Measurements from ENCODE around the gene SSH3.
A peak's percentile ranks its signal among the peaks of the same experiment; 100 is the strongest.
"Not testable (repeated sequence)": the region's sequence is repeated elsewhere in the genome, so short reads cannot be mapped to it uniquely, and the experiment has no call there.

The SSH3 gene

DNA sequence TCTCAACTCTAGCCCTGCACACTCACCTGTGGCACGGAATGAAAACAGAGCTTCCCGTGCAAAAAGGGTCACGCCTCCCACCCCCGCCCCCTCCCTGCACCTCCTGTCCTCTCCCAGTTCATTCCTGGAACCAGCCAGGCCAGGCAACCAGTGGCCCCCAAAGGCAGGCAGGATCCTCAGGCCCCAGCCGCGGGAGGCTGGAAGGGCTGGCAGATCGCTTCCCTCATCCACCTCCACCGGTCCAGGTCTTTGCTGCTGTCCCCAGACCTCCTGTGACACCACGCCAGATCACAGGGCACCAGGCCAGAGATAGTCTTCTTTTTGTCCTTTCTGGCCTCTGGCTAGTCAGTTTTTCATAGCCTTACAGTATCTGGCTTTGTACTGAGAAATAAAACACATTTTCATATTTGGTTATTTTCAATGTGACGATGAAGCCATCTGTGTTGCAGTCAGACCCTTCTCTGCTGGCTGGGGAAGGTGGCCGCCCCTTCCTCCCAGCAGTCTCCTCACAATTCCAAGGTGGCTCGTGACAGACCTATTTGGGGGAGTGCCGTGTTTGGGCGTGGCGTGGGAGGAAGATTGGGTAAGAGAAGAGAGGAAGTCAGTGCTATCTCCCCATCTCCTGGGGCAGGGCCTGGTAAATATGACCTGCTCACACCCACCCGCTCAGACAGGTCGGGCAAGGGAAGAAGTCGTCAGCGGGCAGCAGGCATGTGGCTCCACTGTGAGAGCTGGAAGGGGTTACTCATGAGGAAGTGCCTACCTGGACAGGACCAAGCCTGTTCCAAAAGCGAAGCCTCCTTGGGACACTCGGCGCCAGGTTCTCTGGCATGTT lies 9.1 kb downstream of the SSH3 start:
- DNase-seq (ENCODE audit: low spot score), result no peak

DNA sequence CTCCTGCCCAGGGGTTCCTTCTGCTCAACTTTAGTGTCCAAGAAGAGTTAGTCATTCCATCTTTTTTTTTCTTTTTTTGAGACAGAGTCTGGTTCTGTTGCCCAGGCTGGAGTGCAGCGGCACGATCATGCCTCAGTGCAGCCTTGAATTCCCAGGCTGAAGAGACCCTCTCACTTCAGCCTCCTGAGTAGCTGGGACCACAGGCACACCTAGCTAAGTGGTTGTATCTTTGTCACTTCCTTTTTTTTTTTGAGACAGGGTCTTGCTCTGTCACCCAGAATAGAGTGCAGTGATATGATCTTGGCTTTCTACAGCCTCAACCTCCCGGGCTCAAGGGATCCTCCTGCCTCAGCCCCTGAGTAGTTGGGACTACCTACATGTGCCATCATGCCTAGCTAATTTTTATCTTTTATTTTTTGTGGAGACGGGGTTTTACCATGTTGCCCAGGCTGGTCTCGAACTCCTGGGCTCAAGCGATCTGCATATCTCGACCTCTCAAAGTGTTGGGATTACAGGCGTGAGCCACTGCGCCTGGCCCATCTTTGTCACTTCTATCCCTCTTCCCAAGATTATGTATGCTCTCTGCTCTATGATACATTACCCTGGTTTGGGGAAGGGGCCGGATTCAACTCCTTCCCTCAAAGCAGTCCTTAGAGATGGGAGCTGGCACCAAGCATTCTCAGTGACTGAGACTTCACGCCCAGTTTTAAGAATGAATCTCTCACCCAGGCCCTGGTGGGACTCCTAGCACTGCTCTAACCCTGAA lies 10.0 kb downstream of the SSH3 start:
- DNase-seq (ENCODE audit: low spot score), result no peak

DNA sequence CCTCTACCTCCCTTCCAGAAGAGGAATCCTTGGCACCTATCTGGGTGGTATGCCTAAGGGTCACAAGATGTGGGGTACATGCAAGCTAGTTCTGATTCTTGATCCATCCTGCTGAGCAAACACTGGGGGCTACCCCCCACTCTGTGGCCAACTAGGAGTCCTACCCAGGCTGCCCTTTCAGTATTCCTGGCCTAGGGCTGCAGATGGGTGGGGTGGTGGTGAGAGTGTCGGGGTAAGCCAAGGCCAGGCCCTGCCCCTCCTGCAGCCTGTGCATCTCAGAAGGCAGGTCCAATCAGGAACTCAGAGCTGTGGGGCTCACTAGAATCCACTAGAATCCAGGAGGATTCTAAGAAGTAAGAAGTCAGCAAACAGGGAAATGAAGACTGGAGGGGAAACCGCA lies 10.9 kb downstream of the SSH3 start:
- DNase-seq (ENCODE audit: low spot score), result no peak

DNA sequence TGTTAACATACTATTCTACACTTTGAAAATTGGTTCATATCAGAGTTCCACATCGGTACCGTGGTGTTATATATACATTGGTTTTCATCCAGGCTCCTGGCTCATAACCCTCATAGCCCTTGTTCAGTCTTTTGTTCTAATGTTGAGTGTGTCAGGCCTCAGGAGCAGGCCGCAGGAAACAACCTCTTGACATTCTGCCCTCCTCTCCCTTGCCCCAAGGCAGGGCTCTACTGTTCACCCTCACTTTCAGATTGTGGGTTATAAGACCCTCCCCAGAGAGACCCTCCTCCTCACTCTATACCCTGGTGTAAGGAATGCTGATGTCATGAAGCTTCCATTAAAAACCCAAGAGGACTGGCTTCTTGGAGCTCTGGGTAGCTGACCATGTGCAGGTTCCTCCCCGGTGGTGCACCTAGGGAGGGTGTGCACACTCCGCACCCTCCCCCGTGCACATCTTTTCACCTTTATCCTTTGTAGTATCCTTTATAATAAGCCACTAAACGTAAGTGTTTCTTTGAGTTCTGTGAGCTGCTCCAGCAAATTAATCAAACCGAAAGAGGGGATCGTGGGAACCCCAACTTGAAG lies 12.1 kb downstream of the SSH3 start:
- no peak for DNase-seq (ENCODE audit: low spot score)

DNA sequence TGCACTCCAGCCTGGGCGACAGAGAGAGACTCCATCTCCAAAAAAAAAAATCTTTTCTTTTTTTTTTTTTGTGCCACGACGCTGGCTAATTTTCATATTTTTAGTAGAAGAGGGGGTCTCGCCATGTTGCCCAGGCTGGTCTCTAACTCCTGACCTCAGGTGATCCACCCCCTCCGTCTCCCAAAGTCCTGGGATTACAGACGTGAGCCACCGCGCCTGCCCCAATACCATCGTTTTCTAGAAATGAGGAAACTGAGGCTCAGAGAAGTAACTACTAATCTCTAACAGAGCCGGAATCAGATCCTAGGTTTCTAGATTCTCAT lies 13.5 kb downstream of the SSH3 start:
- no peak for DNase-seq (ENCODE audit: low spot score)

DNA sequence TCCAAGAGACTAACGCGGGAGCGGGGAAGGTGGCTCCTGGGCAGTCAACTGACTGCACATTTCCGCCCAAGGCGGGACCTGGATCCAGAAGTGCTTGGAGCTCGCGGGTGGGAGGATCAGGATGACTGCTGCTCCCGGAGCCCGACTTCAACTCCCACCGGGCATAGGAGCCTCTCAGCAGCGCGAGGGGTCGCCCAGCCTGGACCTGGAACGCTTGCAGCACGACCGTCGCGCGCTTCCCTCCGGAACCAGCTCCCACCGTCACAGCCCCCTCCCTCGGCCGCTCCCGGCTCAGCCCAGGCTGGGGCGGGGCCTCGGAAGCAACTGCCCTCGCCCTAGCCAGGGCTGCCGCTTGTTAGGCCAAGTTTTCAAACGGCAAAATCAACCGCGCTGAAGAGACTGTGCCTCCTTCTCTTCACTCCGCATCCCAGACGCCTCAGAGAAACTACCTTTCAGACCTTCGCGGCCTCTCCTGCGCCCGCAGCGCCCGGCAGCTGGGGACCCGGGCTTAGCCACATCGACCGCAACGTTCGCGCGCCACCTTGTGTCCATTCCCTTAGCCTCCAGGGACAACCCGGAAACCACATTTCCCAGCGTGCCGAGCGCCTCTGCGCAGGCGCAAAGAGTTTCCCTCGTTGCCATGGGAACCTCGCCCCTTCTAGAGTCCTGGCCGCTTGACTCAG lies 14.0 kb downstream of the SSH3 start:
- peak; percentile 99 for DNase-seq (ENCODE audit: low spot score)

DNA sequence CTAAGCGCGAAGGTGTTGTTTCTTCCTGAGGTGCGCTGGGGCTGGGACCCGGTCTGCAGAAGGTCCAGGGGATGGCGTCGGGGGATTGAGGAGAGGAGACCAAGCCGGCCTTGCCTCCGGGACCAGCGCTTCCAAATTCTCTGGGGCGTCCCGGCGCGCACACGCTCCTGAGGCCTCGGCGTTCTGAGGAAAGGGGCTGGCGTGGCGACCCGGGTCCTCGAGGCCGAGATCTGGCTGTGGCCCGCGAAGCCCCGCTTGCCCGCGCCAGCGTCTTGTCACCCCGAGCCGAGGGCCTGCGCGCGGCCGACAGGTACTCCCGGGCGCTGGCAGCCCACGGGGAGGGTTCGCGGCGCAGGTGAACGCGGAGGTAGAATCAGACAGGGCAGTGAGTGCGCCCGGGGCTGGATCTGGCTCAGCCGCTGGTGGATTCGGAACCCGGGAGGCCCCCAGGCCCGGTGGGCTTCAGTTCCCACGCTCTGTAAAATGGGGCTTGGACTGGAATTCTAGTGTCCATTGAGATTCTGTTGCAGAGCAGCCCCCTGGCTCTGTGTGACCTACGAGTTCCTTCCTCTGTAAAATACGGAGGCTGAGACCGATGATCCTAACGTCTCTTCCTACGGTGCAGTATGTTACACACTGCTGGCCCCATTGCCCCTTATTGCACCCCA lies 14.7 kb downstream of the SSH3 start:
- DNase-seq (ENCODE audit: low spot score), result no peak

DNA sequence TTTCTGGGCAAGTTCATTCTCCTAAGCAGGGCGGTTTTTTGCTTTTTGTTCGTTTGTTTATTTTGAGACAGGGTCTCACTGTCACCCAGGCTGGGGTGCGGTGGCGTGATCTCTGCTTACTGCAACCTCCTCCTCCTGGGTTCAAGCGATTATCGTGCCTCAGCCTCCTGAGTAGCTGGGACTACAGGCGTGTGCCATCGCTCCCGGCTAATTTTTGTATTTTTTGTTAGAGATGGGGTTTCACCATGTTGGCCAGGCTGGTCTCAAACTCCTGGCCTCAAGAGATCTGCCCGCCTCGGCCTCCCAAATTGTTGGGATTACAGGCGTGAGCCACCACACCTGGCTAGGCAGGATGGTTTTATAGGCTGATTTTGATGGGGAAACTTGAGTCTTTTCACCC lies 15.5 kb downstream of the SSH3 start:
- not testable (repeated sequence) for DNase-seq (ENCODE audit: low spot score)

DNA sequence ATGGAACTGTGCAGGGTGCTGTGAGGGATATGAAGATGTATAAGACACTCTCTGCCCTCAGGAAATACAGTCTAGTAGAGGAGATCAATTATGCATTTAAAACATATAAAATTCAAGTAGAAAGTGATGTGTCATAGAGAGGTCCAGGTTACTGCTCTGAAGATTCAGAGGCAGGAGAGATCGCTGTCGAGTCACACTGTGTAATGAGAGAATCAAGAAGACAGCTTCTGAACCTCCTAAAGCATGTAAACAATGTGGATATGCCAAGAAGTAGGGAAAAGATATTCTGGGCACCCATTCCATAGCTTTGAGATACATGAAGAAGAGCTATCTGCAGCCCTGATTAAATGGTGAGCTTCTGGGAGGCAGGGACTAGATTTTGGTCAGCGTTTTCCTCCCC lies 16.7 kb downstream of the SSH3 start:
- peak; percentile 3 for DNase-seq (ENCODE audit: low spot score)

DNA sequence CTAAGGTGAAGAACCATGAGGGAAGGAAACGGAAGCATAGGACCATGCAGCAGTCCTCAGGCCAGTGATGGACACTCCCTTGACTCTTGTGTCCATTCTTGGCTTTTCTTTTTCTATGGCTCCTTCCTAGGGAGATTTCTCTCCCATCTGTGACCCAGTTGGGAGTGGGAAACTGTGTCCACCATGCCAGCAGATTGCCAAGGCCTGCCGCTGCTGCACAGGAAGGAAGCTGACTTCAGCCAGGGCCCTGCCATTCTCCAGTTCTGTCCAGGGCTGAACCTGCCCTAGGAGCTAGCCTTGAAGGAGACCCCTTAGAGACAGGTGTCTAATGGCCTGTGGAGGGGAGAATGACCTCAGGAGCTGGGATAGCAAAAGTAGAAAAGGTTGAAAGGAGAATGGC lies 17.4 kb downstream of the SSH3 start:
- peak; percentile 1 for DNase-seq (ENCODE audit: low spot score)

DNA sequence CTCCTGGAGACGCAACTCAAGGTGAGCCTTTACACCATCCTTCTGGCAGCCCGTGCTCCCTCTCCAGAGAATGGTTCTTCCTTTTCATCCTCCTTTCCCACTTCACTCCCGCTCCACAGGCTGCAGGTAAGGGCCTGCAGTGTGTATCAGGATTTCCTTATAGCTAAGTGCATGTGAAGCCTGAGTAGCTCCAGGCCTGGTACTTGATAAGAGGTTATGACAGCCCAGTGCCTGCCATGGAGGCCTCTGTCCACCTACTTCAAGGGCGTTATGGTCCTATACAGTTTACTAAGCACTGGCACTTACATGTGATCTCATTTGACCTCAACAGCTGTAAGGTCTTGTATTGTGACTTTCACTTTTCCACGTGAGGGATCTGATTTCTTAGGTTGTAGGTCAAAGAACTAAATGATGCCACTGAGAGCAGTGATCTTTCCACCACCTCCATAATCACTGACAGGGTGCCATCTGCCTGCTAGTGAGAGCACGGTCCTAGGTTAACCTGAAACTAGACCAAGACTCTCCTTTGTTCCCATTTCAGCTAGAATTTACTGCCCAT lies 18.1 kb downstream of the SSH3 start:
- no peak for DNase-seq (ENCODE audit: low spot score)

DNA sequence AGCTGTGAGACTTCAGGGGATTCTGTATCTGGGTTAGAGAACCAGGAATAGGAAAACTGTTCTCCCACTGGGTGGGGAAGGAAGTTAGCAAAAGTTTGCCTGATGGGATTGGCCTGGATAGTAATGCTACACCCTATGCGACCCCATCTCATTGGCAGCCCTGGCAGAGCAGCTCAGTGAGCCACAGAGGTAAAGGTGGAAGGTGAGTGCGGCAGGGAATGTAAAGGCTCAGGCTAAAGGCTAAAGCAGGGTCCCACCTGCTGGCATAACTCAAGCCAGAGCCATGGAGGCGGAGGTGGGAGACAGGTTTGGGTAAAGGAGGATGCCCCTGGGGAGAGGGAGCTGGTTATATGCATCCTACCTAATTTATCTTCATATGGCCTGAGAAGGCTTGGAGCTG lies 18.7 kb downstream of the SSH3 start:
- no peak for DNase-seq (ENCODE audit: low spot score)

DNA sequence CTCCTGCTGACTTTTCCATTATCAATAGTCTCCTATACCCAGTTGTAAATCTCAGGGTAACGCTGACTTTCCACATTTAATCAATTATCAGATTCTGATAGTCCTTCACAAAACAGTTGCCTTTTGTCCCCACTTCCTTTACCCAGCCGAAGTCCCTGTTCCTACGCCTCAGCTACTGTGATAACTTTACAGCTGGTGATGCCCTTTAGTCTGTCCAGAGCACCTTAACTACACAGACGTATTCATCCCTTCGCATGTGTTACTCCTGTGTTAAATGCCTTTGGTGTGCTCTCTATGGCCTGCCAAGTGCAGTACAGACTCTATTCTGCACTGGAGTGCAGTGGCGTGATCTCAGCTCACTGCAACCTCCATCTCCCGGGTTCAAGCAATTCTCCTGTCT lies 20.2 kb downstream of the SSH3 start:
- DNase-seq (ENCODE audit: low spot score), result no peak

DNA sequence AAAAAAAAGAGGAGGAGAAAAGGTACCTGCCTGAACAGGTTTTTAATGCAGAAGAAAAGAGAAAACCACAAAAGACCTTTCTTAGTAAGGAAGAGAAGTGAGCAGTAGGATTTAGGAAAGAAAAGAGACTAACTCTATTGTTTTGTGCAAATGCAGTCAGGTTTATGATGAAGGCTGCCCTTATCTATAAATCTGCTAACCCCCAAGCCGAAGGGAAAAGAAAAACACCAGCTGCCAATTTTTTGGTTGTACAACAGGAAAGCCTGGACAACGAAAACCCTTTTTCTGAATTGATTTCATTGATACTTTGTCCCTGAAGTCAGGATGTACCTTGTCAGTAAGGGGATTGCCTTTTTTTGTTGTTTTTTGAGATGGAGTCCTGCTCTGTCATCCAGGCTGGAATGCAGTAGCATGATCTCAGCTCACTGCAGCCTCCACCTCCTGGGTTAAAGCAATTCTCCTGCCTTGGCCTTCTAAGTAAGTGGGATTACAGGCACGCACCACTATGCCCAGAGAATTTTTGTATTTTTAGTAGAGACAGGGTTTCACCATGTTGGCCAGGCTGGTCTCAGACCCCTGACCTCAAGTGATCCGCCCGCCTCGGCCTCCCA lies 28.9 kb downstream of the SSH3 start:
- DNase-seq (ENCODE audit: low spot score), result peak; percentile 0

DNA sequence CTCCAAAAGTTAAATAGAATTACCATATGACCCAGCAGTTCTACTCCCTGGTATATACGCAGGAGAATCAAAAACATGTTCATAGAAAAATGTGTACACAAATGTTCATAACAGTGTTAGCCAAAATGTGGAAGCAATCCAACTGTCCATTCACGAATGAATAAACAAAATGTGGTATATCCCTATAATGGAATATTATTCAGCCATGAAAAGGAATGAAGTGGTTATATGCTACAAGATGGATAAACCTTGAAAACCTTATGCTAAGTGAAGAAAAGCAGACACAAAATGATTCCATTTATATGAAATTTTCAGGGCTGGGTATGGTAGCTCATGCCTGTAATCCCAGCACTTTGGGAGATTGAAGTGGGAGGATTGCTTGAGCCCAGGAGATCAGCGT lies 33.9 kb downstream of the SSH3 start:
- no peak for DNase-seq (ENCODE audit: low spot score)

DNA sequence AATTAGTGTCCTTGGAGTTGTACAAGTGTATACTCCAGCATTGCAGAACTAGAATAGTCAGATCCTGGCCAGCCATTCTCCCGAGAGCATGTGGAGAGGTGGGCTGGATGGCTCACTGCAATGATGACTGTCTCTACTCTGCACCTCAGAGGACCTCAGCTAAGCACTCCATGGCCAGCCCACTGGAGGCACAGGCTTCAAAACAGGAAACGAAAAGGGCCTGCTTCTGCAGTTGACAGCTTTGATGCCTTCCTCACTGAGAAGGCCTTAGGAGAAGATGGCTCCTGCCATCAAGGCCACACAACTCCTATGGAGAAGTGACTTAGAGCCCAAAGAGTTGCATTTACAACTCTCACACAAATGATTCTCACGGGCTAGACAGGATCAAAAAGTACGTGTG lies 40.9 kb downstream of the SSH3 start:
- no peak for DNase-seq (ENCODE audit: low spot score)

DNA sequence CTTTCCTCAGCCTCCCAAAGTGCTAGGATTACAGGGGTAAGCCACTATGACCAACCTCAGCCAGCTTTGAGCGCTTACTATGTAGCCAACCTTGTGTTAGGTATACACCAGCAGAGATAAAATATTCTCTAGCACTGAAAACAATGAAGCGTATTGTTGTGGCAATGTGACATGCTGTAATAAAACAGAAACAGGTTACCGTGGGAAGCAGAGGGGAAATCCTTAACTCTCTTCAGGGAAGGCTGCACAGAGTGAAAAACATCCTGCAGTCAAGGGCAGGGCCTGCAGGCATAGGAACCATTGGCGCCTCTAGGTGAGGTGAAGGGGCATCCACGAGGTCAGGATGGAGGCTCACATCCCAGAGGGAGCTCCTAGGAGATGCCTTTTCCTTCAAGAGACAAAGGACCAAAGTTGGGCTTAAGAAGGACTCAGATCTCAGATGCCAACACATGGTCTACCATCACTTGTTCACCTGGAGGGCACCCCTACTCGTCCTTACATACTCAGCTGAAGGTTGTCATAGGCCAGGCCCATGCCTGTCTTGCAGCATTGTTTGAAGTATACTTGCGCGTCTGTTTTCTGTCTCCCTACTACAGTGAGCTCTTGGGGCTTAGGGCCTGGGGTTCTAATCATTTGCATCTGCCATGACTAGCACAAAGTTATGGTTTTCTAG lies 42.1 kb downstream of the SSH3 start:
- no peak for DNase-seq (ENCODE audit: low spot score)

DNA sequence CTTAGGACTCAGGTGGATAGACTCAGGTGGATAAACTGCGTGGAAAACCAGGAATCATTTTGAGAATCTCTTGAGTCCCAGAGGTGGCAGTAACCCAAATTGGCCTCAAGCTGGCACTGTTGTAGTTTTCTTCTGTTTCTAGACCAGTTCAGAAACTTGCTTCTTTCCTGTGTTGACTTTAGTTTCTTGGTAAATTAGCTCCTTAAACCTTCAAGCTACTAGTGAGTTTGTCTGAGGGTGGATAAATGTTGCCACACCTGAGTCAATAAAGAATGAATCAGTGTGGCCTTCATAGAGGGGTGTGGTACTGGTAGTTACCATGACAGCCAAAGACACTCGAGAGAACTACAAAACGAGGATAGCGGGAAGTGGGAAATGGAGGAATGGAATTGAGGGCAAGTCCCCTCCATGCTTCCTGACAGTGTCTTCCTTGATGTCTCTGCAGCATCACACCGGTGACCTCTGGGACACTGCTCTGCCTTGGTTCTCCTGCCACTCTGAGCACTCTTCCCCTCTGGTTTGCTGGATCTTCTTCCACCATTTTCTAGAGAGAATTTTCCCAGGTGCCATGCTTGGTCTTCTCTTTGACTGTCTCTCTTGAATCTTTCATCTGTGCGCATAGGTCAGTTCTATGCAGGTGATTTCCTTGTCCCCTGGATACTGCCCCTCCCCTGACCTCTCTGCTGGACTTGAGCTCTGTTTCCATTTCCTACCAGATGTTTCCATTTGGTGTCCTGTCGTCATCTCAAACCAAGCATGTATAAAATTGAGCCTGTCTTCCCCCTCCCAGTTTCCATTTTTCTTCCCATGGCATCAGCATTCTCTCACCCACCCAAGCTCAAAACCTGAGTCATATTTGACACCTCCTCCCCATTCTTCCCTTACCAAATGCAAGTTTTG lies 42.8 kb downstream of the SSH3 start:
- no peak for DNase-seq (ENCODE audit: low spot score)

DNA sequence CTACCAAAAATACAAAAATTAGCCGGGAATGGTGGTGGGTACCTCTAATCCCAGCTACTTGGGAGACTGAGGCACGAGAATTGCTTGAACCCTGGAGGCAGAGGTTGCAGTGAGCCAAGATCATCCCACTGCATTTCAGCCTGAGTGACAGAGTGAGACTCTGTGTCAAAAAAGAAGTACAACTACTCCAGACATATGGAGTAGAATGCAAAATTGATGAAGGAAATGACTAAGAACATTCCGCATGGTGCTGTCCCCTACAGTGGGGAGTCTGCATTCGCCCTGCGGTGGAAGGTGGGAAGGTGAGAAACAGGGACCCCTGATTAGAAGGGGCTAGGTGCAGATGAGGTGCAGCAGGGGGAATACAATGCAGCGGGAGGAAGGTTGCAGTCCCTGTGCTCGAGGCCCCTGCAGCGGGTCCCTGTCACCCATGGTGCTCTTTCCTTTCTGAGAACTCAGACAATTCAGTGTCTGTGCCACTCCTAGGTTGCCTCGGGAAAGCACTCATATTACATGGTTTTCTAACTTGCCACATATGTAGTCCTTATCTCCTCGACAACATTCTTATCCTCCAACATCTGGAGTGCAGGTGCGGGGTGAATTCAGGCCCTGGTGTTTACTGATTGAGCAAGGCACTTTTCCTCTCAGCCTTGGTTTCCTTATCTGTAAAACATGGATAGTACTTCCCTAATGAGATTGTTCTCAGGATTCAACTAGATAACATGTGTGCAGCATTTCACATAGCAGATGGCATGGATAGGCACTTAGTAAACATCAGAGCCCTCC lies 44.8 kb downstream of the SSH3 start:
- DNase-seq (ENCODE audit: low spot score), result no peak

Measured in hepatic stellate cell (primary cell).